Epithelial cell of prostate (primary cell): Measurements from ENCODE around the gene HOXB5.
A peak's percentile ranks its signal among the peaks of the same experiment; 100 is the strongest.

Source experiments
- DNase-seq: peaks from one replicate; pipeline ENCODE4 v3.0.0-alpha.2; 2011; ENCODE audit warnings: low read depth, low spot score
- H3K27ac ChIP-seq: fragments of 450-650 bp; 2 replicates; pipeline ENCODE4 v1.5.1; 2017; ENCODE audit warnings: mild to moderate bottlenecking

The HOXB5 gene

GRCh38 chr17:48543854-48544348 lies 49.7 kb downstream of the HOXB5 start:
- DNase-seq: no peak
- H3K27ac ChIP-seq: peak overlapping the region; percentile 49

GRCh38 chr17:48543107-48543853 lies 50.3 kb downstream of the HOXB5 start:
- H3K27ac ChIP-seq: peak overlapping the region; percentile 49
- DNase-seq: no peak

GRCh38 chr17:48542698-48543106 lies 50.9 kb downstream of the HOXB5 start:
- DNase-seq: no peak
- H3K27ac ChIP-seq: peak overlapping the region; percentile 49

GRCh38 chr17:48542114-48542656 lies 51.4 kb downstream of the HOXB5 start:
- DNase-seq: no peak
- no peak overlapping the region for H3K27ac ChIP-seq

- DNase-seq: no peak
- no peak overlapping the region for H3K27ac ChIP-seq
Observed at GRCh38 chr17:48541577-48542113, 51.9 kb downstream of the HOXB5 start.
